ENCODE data around the gene CNNM1.
A peak's percentile ranks its signal among the peaks of the same experiment; 100 is the strongest.

CNNM1 gene

DNA sequence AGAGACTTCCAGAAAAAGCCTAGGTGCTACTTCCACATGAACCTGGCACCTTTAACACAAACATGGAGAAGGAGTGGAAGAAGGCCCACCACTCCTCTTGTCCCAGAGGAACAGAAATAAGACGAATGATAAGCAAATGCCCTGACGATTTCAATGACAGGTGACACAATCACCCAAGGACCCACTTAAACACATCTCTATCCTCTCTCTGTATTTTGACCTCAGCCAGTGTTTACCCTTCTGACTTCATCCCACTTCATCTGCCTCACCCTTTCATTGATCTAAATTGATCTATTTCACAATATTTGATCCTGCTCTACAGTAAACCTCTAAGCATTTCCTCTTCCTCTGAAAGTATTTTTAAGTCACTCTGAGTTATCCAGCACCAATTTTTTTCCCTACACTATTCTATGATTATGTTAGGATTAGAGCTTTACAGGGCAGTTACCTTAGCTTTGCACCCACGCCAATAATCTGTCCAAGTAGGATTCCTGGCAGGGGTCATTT lies 92.1 kb downstream of the CNNM1 start:
- DNase-seq (ENCODE audit: low spot score): no peak

DNA sequence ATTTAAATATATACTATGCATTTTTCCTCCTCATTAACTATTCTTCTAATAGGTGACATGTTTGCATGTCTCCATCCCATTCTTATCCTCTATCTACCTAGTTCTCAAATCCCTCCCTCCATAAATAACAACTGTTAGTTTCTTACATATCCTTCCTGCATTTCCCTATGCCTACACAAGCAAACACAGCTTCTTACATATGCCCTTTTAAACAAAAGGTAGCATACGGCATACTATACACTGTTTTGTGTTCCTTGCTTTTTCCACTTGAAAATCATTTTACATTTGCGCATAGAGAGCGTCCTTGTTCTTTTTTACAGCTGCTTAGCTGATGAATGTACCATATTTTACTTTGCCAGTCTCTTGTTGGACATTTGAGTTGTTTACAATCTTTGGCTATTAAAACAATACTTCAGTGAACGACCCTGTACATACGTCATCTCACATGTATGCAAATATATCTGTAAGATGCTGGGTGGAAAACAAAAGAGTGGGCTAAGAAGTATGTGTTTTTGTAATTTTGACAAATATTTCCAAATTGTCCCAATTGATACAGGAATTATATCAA lies 93.5 kb downstream of the CNNM1 start:
- DNase-seq (ENCODE audit: low spot score): no peak

DNA sequence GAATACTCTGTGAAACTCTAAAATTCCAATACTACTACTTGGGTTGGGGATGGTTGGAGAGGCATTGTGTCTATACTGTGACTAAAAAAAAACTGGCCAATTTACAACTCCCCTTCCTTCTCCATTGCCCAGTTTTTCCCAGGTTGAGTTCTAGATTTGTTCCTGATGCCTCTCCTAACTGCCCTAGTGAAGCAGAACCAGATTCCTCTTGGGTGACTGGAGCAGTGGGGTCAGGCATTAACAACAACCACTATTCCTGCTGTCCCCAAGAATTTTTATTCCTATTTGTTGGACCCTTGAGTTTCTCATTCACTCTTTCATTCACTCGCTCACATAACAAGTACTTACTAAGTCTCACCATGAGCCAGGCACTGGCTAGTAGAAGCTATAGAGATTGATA lies 95.5 kb downstream of the CNNM1 start:
- no peak for DNase-seq (ENCODE audit: low spot score)

DNA sequence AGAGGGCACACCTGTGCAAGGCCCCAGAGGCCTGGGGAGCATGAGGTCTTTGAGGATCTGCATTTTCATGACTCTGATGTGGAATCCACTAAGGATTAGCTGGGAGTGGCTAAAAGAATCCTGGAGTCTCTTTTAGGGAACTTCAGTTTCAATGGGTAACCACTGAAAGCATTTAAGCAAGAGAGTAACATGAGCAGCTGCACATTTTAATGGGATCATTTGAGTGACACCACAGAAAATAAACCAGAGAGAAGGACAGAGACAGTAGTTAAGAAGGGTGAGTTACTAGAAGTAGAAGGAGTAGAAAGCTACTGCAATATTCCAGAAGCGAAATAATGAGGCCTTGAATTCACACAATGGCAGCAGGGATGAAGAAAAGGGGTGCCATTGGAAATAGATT lies 96.0 kb downstream of the CNNM1 start:
- DNase-seq (ENCODE audit: low spot score): no peak

DNA sequence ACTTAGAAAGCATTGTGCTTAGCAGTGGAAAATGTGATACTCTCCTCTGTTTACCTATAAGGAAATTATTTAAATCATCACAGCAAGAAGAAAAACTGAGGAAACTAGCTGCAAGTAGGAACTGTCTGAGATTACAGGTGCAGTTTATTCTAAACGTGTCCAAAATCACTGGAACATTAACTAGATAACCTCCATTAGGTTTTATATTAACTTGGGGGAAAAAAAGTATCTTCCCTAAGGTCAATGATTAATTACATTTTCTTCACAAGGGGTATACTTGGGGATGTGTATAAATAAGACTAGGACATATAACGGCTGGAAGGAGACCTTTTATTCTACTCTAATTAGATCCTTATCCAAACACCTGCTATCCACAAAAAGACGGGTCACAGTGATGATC lies 97.5 kb downstream of the CNNM1 start:
- DNase-seq (ENCODE audit: low spot score): no peak

DNA sequence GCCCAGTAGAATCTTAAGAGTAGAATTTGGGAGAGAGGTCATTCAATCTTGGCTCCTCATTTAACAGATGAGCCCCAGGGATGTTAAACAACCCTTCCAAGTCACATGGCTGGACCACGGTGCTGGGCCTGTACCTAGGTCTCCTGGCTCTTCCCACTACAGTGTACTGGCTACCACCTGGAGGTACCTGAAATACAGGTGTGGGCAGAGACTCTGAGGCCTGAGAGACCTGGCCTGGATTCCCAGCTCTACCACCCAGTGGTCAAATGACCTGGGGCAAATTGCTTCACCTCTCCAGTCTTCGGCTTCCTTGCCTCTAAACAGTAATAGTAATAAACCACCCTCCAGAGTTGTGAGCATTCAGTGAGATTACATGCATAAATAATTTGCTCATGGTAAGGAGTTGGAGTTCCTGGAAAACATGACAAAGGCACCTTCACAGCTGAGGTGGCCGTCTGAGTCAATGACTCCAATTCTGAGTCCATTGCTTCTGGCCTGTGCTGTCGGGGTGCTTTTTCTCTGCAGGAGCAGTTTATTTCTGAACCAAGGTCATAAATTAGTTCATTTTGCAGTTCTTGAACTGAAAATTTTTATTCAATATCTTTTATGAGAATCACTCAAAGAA lies 98.5 kb downstream of the CNNM1 start:
- no peak for DNase-seq (ENCODE audit: low spot score)

DNA sequence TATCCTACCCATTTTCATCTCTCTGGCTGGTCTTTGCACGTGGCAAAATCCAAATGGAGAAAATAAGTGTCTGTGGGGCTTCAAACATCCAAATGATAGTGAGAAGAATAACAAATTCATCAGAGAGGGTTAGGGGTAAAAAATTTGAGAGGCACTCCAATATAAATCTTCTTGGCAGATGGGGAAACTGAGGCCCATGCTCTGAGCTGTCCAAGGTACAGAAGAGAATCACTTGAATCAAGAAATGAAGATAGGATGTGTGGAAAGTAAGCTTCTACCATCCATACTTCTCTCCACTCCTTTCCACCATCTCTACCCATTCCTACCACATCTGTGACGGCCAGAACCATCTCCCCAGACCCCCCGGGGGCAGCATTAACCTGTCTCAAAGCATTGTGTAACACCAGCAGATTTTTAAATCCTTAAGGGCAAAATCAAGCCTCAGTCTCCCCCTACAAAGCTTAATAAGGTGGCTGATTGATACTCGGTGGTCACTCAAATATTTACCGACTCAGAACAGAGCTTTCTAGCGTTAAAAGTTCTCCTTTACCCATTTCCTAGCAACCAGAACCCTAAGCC lies 100.5 kb downstream of the CNNM1 start:
- no peak for DNase-seq (ENCODE audit: low spot score)

DNA sequence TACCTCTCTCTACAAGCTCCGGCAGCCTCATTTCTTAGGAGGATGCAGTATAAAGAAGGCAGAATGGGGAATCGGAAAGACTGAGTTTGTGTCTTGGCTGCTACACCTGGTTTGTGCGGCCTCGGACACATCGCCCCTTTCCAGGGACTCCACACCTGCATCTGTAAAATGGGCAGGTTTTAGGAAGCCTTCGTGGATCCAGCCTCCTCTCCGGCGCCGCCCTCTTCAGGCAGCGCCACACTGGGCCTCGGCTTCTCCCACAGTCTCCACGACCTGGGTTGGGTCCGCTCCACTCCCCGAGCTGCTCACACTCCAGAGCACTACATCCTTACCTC lies 100.9 kb downstream of the CNNM1 start:
- DNase-seq (ENCODE audit: low spot score): no peak

DNA sequence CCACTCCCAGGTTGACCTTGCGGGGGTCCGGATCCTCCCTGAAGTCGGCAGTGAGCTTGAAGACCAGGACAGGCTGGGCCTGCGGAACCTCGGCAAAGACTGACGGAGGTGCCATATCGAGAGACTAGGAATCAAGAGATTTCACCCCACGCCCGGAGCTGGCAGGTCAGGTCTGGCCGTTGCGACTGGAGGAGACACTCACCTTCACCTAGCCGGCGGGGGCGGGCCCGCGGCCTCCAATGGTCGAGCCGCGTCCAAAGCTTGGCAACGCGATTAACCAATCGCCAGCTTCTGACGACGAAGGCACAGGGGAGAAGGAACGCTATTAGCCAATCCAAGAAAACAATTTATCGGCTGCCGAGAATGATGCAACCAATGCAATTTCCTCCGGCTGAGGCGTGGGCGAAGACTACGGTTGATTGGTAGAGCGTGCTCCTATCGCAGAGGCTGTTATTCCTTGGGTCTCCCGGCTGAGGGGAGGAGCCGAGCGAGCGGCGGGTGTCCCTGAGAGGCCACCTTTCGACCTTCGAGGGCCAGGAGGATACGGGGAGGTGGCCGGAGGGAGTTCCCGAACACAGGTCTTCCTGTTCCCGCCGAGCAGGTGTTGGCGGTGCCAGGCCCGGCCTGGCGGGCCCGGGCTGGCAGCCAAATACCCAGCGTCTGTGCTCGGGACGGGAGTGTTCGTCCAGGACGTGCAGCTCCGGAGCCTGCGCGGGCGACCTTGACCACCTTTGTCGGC lies 101.5 kb downstream of the CNNM1 start, which contains the start of gene GOT1:
Gene GOT1 (minus strand): TSS at position 174 of the 739 bp plus-strand sequence. CDS start 59 bp downstream, at position 115.
- DNase-seq (ENCODE audit: low spot score): peak; percentile 99

DNA sequence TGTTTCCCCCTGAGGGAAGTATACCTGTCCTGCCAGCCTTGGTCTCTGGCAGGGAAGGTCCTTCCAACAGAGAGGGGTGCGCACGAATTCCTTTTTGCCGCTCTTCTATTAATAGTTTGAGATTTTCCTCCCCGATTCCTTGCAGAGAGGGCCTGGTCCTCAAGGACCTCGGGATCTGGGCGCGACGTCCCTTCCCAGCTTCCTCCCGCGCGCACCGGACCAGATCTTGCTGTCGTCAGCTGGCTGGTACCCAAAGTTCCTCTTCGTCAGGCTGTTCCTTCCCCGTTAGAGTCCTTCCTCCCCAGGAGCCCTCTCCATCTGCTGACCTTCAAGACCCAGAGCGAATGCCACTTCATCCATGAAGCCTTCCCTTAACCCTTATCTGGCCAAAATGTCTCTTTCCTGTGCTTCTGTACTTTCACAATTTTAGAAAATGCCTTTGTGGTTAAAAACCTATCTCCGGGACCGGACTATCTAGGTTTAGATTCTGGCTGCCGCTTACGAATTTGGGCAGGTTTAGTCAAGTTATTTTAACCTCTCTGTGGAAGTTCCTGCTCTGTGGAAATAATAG lies 102.1 kb downstream of the CNNM1 start:
- DNase-seq (ENCODE audit: low spot score): peak; percentile 82

DNA sequence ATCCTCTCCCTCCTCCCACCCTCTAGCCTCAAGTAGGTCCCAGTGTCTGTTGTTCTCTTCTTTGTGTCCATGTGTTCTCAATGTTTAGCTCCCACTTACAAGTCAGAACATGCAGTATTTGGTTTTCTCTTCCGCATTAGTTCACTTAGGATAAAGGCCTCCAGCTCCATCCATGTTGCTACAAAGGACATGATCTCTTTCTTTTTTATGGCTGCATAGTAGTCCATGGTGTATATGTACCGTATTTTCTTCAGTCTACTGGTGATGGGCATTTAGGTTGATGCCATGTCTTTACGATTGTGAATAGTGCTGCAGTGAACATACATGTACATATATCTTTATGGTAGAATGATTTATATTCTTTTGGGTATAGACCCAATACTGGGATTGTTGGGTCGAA lies 102.9 kb downstream of the CNNM1 start:
- no peak for DNase-seq (ENCODE audit: low spot score)

DNA sequence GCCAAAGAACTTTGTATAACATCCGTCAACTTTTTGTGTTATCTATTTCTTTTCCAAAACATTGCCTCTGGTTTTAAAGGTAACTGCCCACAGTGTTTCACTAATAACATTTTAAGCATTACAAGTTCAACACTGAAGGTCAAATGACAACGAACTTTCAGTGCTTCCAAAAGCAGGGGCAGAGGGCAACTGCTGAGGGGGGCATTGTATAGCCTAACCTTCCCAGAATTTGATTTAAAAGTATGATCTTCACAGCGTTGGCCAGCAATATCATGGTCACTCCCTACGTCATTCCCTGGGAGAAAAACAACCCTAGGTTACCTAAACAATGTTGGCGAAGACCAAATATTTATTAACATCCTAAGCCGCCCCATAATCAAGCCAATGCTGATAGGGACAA lies 103.7 kb downstream of the CNNM1 start:
- no peak for DNase-seq (ENCODE audit: low spot score)

DNA sequence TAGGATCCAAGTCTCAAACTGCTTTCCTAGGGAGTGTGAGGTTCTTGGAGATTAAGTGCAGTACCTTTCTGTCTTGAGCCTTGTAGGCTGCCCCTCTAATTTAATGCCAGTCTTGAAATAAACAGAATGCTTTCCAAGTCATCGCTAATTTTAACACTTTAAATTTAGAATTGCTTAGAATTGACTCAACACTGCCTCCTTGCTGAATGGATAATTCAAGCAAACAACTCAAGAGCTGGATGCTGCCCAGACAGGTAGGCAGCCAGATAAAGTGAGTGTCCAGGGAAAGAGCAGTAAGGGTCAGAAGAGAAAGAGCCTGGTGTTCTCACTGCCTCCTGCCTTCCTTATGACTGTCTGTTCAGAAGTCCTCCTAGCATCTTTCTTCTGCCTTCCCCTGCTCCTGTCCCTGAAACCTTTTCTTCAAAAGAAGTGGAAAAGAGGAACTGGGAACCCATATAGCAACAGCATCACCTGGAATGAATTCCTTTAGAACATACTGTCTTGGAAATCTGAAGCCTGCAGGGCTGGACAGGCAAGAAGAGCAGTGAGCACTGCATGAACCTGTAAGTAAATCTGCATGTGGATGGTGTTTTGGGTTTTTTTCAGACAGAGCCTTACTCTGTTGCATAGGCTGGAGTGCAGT lies 104.3 kb downstream of the CNNM1 start:
- no peak for DNase-seq (ENCODE audit: low spot score)

DNA sequence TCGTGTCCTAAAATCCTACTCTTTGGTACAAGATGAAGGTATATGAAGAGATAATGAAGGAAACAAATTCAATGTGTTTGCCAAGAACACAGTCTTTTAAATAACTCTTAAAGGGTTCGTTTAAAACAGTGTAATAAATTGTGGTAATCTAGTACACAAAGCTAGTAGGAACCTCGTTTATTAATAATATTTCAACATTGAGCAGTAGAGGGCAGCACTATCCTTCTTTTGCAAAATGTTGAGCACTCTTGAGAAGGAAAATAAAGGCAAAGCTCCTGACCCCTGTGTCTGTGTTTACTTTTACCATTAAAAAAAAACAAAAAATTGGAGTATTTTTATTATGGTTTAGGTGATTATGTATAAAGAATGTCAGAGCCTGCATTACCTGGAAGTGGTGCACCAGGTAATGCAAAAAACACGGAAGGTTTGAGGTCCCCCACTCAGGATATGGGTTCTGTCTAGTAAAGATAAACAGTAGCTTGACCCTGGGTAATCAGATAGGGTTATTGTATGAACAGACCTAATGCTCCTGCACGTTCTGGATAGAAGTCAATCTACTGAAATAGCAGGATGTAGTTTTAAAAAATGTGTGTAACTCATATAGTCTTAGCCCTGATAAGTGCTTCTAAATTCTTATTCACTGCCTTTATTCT lies 107.0 kb downstream of the CNNM1 start:
- peak; percentile 74 for DNase-seq (ENCODE audit: low spot score)

DNA sequence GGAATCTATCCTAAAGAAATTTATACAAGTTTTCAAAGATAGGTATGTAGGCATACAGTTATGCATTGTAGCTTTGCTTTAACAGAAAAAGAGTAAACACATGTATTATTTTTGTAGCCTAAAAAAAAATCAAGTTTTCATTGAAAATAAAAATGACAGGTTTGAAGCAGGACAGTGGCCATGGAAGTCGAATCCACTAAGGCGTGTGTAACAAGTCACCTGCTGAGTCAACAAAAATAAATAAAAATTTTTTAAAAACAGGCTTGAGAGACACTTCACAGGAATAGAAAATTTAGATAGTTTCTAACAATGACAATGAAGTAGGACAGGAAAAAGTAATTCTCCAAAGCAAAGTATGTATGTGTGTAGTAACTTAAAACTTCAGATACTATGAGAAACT lies 109.7 kb downstream of the CNNM1 start:
- no peak for DNase-seq (ENCODE audit: low spot score)

DNA sequence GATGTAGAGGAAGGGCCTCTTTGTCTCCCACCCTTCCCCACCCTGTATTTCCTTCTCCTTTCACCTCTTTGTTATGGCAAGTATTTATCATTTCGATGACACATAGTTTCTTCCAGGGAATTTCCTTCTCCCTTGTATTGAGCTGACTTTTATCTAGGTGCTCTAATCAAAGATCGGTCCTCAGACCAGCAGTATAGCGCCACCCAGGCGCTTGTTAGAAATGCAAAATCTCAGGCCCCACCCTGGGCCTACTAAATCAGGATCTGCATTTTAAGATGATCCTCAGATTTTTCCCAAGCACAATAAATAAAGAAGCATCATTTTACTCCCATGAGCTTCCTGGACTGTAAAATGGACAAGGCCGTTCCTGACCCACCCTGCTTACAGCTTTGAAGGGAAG lies 113.2 kb downstream of the CNNM1 start:
- no peak for DNase-seq (ENCODE audit: low spot score)

DNA sequence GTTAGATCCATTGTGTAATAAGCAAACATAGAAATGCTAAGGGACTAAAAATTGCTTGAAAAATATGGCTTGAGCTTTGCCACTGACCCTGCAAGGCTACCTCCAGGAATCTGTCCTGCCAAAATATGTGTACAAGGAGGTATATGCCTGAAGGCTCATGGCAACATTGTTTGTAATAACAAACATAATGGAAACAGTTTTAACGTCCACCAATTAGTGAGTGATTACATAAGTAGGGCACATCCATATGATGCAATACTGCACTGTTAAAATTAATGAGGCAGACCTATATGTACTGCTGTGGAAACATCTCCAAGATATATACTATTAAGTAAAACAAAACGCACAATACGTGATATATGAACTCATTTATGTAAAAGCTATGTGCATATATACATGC lies 114.3 kb downstream of the CNNM1 start:
- DNase-seq (ENCODE audit: low spot score): no peak
